Fibroblast of the aortic adventitia (primary cell): ENCODE data around the gene STAG2. TPM values are rescaled to one million over a fixed set of nuclear protein-coding genes. Genes with fewer than 3 reads are reported as not detected.

Experiments
- DNase-seq: peaks from one replicate; pipeline ENCODE4 v3.0.0-alpha.2; 2010; ENCODE audit warnings: low read depth
- H3K4me3 ChIP-seq: 2 replicates; pipeline ENCODE4 v1.5.1; 2011; ENCODE audit warnings: low read depth, mild to moderate bottlenecking, control low read depth, low read length, moderate library complexity
- CTCF ChIP-seq: IDR thresholded peaks from 2 replicates; pipeline ENCODE4 v1.5.1; 2011; ENCODE audit warnings: mild to moderate bottlenecking, low read length, control low read depth, inconsistent platforms; ENCODE audit not compliant: insufficient read depth
- total RNA-seq: library from RNA; depleted of rRNA; stranded (reverse); fragments of >200 nt; gene quantifications from 2 replicates; pipeline ENCODE4 v1.2.3, GENCODE V29; 2012; ENCODE audit warnings: low replicate concordance

The STAG2 gene
- total RNA-seq, 1 donor = 85.5 TPM

GRCh38 chrX:123994730-123995129, 33.2 kb downstream of the STAG2 start:
- no peak overlapping the region for H3K4me3 ChIP-seq
- no peak for DNase-seq
- no peak for TF ChIP-seq CTCF

- no peak overlapping the region for H3K4me3 ChIP-seq
- DNase-seq = no peak
- no peak for TF ChIP-seq CTCF
Measured at GRCh38 chrX:124001581-124001980, 40.1 kb downstream of the STAG2 start.

GRCh38 chrX:124005228-124005627, 43.7 kb downstream of the STAG2 start:
- TF ChIP-seq CTCF = no peak
- no peak overlapping the region for H3K4me3 ChIP-seq
- DNase-seq = no peak

- H3K4me3 ChIP-seq = no peak overlapping the region
- DNase-seq = no peak
- no peak for TF ChIP-seq CTCF
Measured at GRCh38 chrX:124010157-124010556, 48.7 kb downstream of the STAG2 start.

- DNase-seq = no peak
- no peak overlapping the region for H3K4me3 ChIP-seq
- TF ChIP-seq CTCF = no peak
Measured at GRCh38 chrX:124010566-124010965, 49.1 kb downstream of the STAG2 start.

GRCh38 chrX:124015721-124016120, 54.2 kb downstream of the STAG2 start:
- TF ChIP-seq CTCF = no peak
- H3K4me3 ChIP-seq = no peak overlapping the region
- DNase-seq = no peak

GRCh38 chrX:124016825-124017224, 55.3 kb downstream of the STAG2 start:
- no peak overlapping the region for H3K4me3 ChIP-seq
- DNase-seq = no peak
- no peak for TF ChIP-seq CTCF
